ENCODE data around the gene THSD4.
A peak's percentile ranks its signal among the peaks of the same experiment; 100 is the strongest.
"Not testable (repeated sequence)": the region's sequence is repeated elsewhere in the genome, so short reads cannot be mapped to it uniquely, and the experiment has no call there.

THSD4 gene

GRCh38 chr15:71430782-71431181 lies 315.5 kb downstream of the THSD4 start:
- no peak for DNase-seq (ENCODE audit: low read depth)

GRCh38 chr15:71431343-71432336 lies 316.4 kb downstream of the THSD4 start:
- no peak for DNase-seq (ENCODE audit: low read depth)

- no peak for DNase-seq (ENCODE audit: low read depth)
Observed at GRCh38 chr15:71433402-71433801, 318.1 kb downstream of the THSD4 start.

- DNase-seq (ENCODE audit: low read depth), result no peak
Observed at GRCh38 chr15:71434774-71435173, 319.5 kb downstream of the THSD4 start.

GRCh38 chr15:71435552-71435951 lies 320.3 kb downstream of the THSD4 start:
- no peak for DNase-seq (ENCODE audit: low read depth)

- no peak for DNase-seq (ENCODE audit: low read depth)
Observed at GRCh38 chr15:71436854-71437253, 321.6 kb downstream of the THSD4 start.

- no peak for DNase-seq (ENCODE audit: low read depth)
Observed at GRCh38 chr15:71437404-71437803, 322.1 kb downstream of the THSD4 start.

- no peak for DNase-seq (ENCODE audit: low read depth)
Observed at GRCh38 chr15:71437919-71438318, 322.6 kb downstream of the THSD4 start.

GRCh38 chr15:71439478-71439877 lies 324.2 kb downstream of the THSD4 start:
- DNase-seq (ENCODE audit: low read depth), result not testable (repeated sequence)

- DNase-seq (ENCODE audit: low read depth), result peak; percentile 54
Observed at GRCh38 chr15:71440489-71441110, 325.3 kb downstream of the THSD4 start.

- DNase-seq (ENCODE audit: low read depth), result peak; percentile 22
Observed at GRCh38 chr15:71443538-71443937, 328.3 kb downstream of the THSD4 start.

GRCh38 chr15:71444032-71444810 lies 328.9 kb downstream of the THSD4 start:
- DNase-seq (ENCODE audit: low read depth), result no peak

GRCh38 chr15:71444866-71445590 lies 329.8 kb downstream of the THSD4 start:
- no peak for DNase-seq (ENCODE audit: low read depth)

- DNase-seq (ENCODE audit: low read depth), result no peak
Observed at GRCh38 chr15:71447328-71448250, 332.3 kb downstream of the THSD4 start.

GRCh38 chr15:71448688-71449114 lies 333.4 kb downstream of the THSD4 start:
- DNase-seq (ENCODE audit: low read depth), result peak; percentile 54

GRCh38 chr15:71449363-71449762 lies 334.1 kb downstream of the THSD4 start:
- DNase-seq (ENCODE audit: low read depth), result no peak

- DNase-seq (ENCODE audit: low read depth), result no peak
Observed at GRCh38 chr15:71449956-71450355, 334.7 kb downstream of the THSD4 start.

- DNase-seq (ENCODE audit: low read depth), result no peak
Observed at GRCh38 chr15:71451130-71451529, 335.9 kb downstream of the THSD4 start.

GRCh38 chr15:71452893-71453292 lies 337.6 kb downstream of the THSD4 start:
- DNase-seq (ENCODE audit: low read depth), result no peak

GRCh38 chr15:71454462-71454996 lies 339.3 kb downstream of the THSD4 start:
- DNase-seq (ENCODE audit: low read depth), result no peak

All from stromal cell of bone marrow (primary cell).